Measurements from ENCODE around the gene CELF4. TPM values are rescaled to one million over a fixed set of nuclear protein-coding genes. Genes with fewer than 3 reads are reported as not detected.

Gene CELF4
- polyA plus RNA-seq, 1 donor (not counting 4 experiments of a cell fraction or from before 2014, with no cell fraction given) = not detected

- DNase-seq (ENCODE audit: low read depth, low spot score) (no peak), FAIRE-seq (no peak)
- H3K4me1 ChIP-seq (ENCODE audit: control insufficient read depth, extremely low read depth, insufficient read depth, low read length) = peaks cover 3% of the 10 kb centered on the region
- no peaks in the 10 kb centered on the region for H3K36me3 ChIP-seq (ENCODE audit: control insufficient read depth in 2 of 2, extremely low read depth in 1 of 2, insufficient read depth in 2 of 2, low read length in 2 of 2)
- no peaks in the 10 kb centered on the region for H3K9me1 ChIP-seq (ENCODE audit: control insufficient read depth, extremely low read depth, insufficient read depth, low read length)
- no peak overlapping the region for H3K9ac ChIP-seq (ENCODE audit: control insufficient read depth, extremely low read depth, insufficient read depth, low read length)
- H3K9me3 ChIP-seq (ENCODE audit: control insufficient read depth, low read depth, low read length) = no peaks in the 10 kb centered on the region
- no peaks in the 10 kb centered on the region for H4K20me1 ChIP-seq (ENCODE audit: control insufficient read depth, extremely low read depth, insufficient read depth, low read length)
- dilution Hi-C loops (cut with MboI; ENCODE audit: extremely low pct_ligation_motif_present, low sequenced_read_pairs) = no loop called here
- H3K79me2 ChIP-seq (ENCODE audit: control insufficient read depth, insufficient read depth, low read length) = no peaks in the 10 kb centered on the region
- no peak for TF ChIP-seq CTCF (optimal IDR thresholded peaks at IDR 0.05 in 1 of 3, IDR thresholded peaks at IDR 0.05 in 1 of 3, conservative IDR thresholded peaks at IDR 0.05 in 1 of 3; ENCODE audit: extremely low read depth in 1 of 3, insufficient read depth in 2 of 3, low read length in 3 of 3)
- no peak for TF ChIP-seq EZH2 (IDR thresholded peaks at IDR 0.05; ENCODE audit: low read length)
- peaks cover 20% of the 10 kb centered on the region for H3K27me3 ChIP-seq (ENCODE audit: control insufficient read depth, extremely low read depth, insufficient read depth, low read length)
- H2AFZ ChIP-seq (ENCODE audit: control insufficient read depth, low read length) = no peak overlapping the region
- H3K27ac ChIP-seq (ENCODE audit: control insufficient read depth, insufficient read depth, low read length) = no peak overlapping the region
- H3K4me2 ChIP-seq (ENCODE audit: control insufficient read depth, extremely low read depth, insufficient read depth, low read depth, low read length) = no peak overlapping the region
- H3K4me3 ChIP-seq (ENCODE audit: control insufficient read depth in 2 of 3, extremely low read depth in 1 of 3, insufficient read depth in 2 of 3, low read depth in 1 of 3, low read length in 3 of 3) = no peak overlapping the region
These were observed 224.0 kb downstream of the CELF4 start for GRCh38 chr18:37341473-37342086.

GRCh38 chr18:37341016-37341415, 224.6 kb downstream of the CELF4 start:
- no peak overlapping the region for H3K27ac ChIP-seq (ENCODE audit: control insufficient read depth, insufficient read depth, low read length)
- no peak for FAIRE-seq

More at GRCh38 chr18:37341016-37341415, 224.6 kb downstream of the CELF4 start:
- H3K4me1 ChIP-seq (ENCODE audit: control insufficient read depth, extremely low read depth, insufficient read depth, low read length) = peaks cover 3% of the 10 kb centered on the region
- peaks cover 20% of the 10 kb centered on the region for H3K27me3 ChIP-seq (ENCODE audit: control insufficient read depth, extremely low read depth, insufficient read depth, low read length)
- no peak overlapping the region for H3K9ac ChIP-seq (ENCODE audit: control insufficient read depth, extremely low read depth, insufficient read depth, low read length)
- TF ChIP-seq EZH2 (IDR thresholded peaks at IDR 0.05; ENCODE audit: low read length) (no peak), CTCF (optimal IDR thresholded peaks at IDR 0.05 in 1 of 3, IDR thresholded peaks at IDR 0.05 in 1 of 3, conservative IDR thresholded peaks at IDR 0.05 in 1 of 3; ENCODE audit: extremely low read depth in 1 of 3, insufficient read depth in 2 of 3, low read length in 3 of 3) (no peak)
- H3K4me3 ChIP-seq (ENCODE audit: control insufficient read depth in 2 of 3, extremely low read depth in 1 of 3, insufficient read depth in 2 of 3, low read depth in 1 of 3, low read length in 3 of 3) = no peak overlapping the region
- H3K4me2 ChIP-seq (ENCODE audit: control insufficient read depth, extremely low read depth, insufficient read depth, low read depth, low read length) = no peak overlapping the region
- no peaks in the 10 kb centered on the region for H4K20me1 ChIP-seq (ENCODE audit: control insufficient read depth, extremely low read depth, insufficient read depth, low read length)
- H2AFZ ChIP-seq (ENCODE audit: control insufficient read depth, low read length) = no peak overlapping the region
- H3K9me3 ChIP-seq (ENCODE audit: control insufficient read depth, low read depth, low read length) = no peaks in the 10 kb centered on the region
- no peaks in the 10 kb centered on the region for H3K79me2 ChIP-seq (ENCODE audit: control insufficient read depth, insufficient read depth, low read length)
- DNase-seq (ENCODE audit: low read depth, low spot score) = no peak
- no peaks in the 10 kb centered on the region for H3K9me1 ChIP-seq (ENCODE audit: control insufficient read depth, extremely low read depth, insufficient read depth, low read length)
- no peaks in the 10 kb centered on the region for H3K36me3 ChIP-seq (ENCODE audit: control insufficient read depth in 2 of 2, extremely low read depth in 1 of 2, insufficient read depth in 2 of 2, low read length in 2 of 2)
- dilution Hi-C loops (cut with MboI; ENCODE audit: extremely low pct_ligation_motif_present, low sequenced_read_pairs) = no loop called here

Data from keratinocyte (primary cell).